ENCODE measurements around the gene MTR. TPM values are rescaled to one million over a fixed set of nuclear protein-coding genes. Genes with fewer than 3 reads are reported as not detected.

Gene MTR
- total RNA-seq, 1 experiment from 2014 or later = 35.5 TPM

- H3K18ac ChIP-seq (ENCODE audit: insufficient read length, low read depth, low read length) = no peak overlapping the region
- H3K56ac ChIP-seq (ENCODE audit: insufficient read length, low read depth, low read length) = no peak overlapping the region
- H2AK5ac ChIP-seq (ENCODE audit: insufficient read length, low read length) = no peak overlapping the region
- no peaks in the 10 kb centered on the region for H4K20me1 ChIP-seq (ENCODE audit: control insufficient read depth, insufficient read depth, insufficient read length)
- H3K9me3 ChIP-seq (ENCODE audit: control insufficient read depth, low read depth, low read length) = no peaks in the 10 kb centered on the region
- H3K23ac ChIP-seq (ENCODE audit: insufficient read length, low read depth, low read length) = no peak overlapping the region
- no peak overlapping the region for H3T11ph ChIP-seq (ENCODE audit: low read length)
- no peak overlapping the region for H2BK15ac ChIP-seq (ENCODE audit: low read depth, low read length)
- H2BK120ac ChIP-seq (ENCODE audit: low read depth, low read length, poor library complexity, severe bottlenecking) = no peak overlapping the region
- Mint-ChIP-seq H3K9me3 (no peaks in the 10 kb centered on the region), H3K36me3 (ENCODE audit: insufficient read depth in 1 of 3, low read depth in 3 of 3) (no peaks in the 10 kb centered on the region; a peak in 1 of 7 replicates), H3K27me3 (ENCODE audit: low read depth) (peaks cover 2% of the 10 kb centered on the region; the same call in 1 of the 2 replicates), H3K27ac (no peak overlapping the region), H3K4me3 (no peak overlapping the region), H3K4me1 (no peaks in the 10 kb centered on the region)
- H4K91ac ChIP-seq (ENCODE audit: insufficient read length, low read depth, low read length) = no peak overlapping the region
- no CpG with 5 or more reads among the region's 6 CpGs for WGBS (ENCODE audit: extremely low coverage, insufficient read length, low lambda C conversion rate)
- H4K8ac ChIP-seq (replicated peaks; ENCODE audit: insufficient read length, low read depth, low read length) = no peak overlapping the region
- H3K23me2 ChIP-seq (ENCODE audit: insufficient read length, low read depth, low read length, poor library complexity, severe bottlenecking) = no peaks in the 10 kb centered on the region
- no peak overlapping the region for H3K4me2 ChIP-seq (ENCODE audit: insufficient read depth, insufficient read length, low read length)
- no peaks in the 10 kb centered on the region for H3K79me1 ChIP-seq (ENCODE audit: insufficient read depth, low read depth, low read length, poor library complexity, severe bottlenecking)
- H3K27ac ChIP-seq (ENCODE audit: insufficient read length, low read depth, low read length) = no peak overlapping the region
- no peak for TF ChIP-seq CTCF (conservative IDR thresholded peaks at IDR 0.05)
- no peak overlapping the region for H2BK5ac ChIP-seq (ENCODE audit: insufficient read length, low read length)
- no peak overlapping the region for H3K14ac ChIP-seq (ENCODE audit: insufficient read depth, low read length)
- H2BK12ac ChIP-seq (ENCODE audit: insufficient read length, low read depth, low read length) = no peak overlapping the region
- H3K4ac ChIP-seq (ENCODE audit: low read depth, low read length) = no peak overlapping the region
- H3K27me3 ChIP-seq (ENCODE audit: insufficient read depth, low read length) = no peaks in the 10 kb centered on the region
- H3K4me1 ChIP-seq (ENCODE audit: insufficient read depth, low read length) = no peaks in the 10 kb centered on the region
- no peak overlapping the region for H2AFZ ChIP-seq (ENCODE audit: low read length)
- H3K9ac ChIP-seq (ENCODE audit: extremely low read depth, insufficient read length, low read length) = no peak overlapping the region
- no peak overlapping the region for H4K5ac ChIP-seq (ENCODE audit: insufficient read length, low read depth, low read length)
- no peaks in the 10 kb centered on the region for H3K79me2 ChIP-seq (ENCODE audit: insufficient read depth, low read length)
- H2BK20ac ChIP-seq (ENCODE audit: low read depth, low read length, poor library complexity, severe bottlenecking) = no peak overlapping the region
- no peak for DNase-seq
Observed at GRCh38 chr1:236767276-236767675, 27.8 kb upstream of the MTR start.
